AG08395 (cell line): ENCODE data around the gene LCN12.

Experiments used
- DNase-seq: peaks from one replicate; pipeline ENCODE4 v3.0.0; 2012; ENCODE audit warnings: mixed read lengths, low spot score

The LCN12 gene

GRCh38 chr9:136958898-136959850, 7.1 kb downstream of the LCN12 start:
- DNase-seq: no peak

GRCh38 chr9:136960212-136960937, 8.3 kb downstream of the LCN12 start:
- no peak for DNase-seq

GRCh38 chr9:136960938-136961275, 8.8 kb downstream of the LCN12 start:
- no peak for DNase-seq

- DNase-seq: no peak
Observed at GRCh38 chr9:136961279-136962065, 9.4 kb downstream of the LCN12 start.

- no peak for DNase-seq
Observed at GRCh38 chr9:136962163-136962562, 10.1 kb downstream of the LCN12 start.

GRCh38 chr9:136962701-136963248, 10.7 kb downstream of the LCN12 start:
- no peak for DNase-seq

- no peak for DNase-seq
Observed at GRCh38 chr9:136963341-136963740, 11.3 kb downstream of the LCN12 start.

GRCh38 chr9:136963751-136964150, 11.7 kb downstream of the LCN12 start:
- DNase-seq: no peak

- no peak for DNase-seq
Observed at GRCh38 chr9:136964171-136964689, 12.2 kb downstream of the LCN12 start.

- no peak for DNase-seq
Observed at GRCh38 chr9:136964833-136965422, 12.9 kb downstream of the LCN12 start.

GRCh38 chr9:136965771-136966484, 13.9 kb downstream of the LCN12 start:
- no peak for DNase-seq

GRCh38 chr9:136968333-136969127, 16.5 kb downstream of the LCN12 start:
- no peak for DNase-seq

GRCh38 chr9:136969150-136969549, 17.1 kb downstream of the LCN12 start:
- no peak for DNase-seq

GRCh38 chr9:136969774-136970173, 17.7 kb downstream of the LCN12 start:
- no peak for DNase-seq

GRCh38 chr9:136970361-136970760, 18.3 kb downstream of the LCN12 start:
- no peak for DNase-seq

- DNase-seq: no peak
Observed at GRCh38 chr9:136971746-136972145, 19.7 kb downstream of the LCN12 start.

GRCh38 chr9:136972335-136972734, 20.3 kb downstream of the LCN12 start:
- DNase-seq: no peak

- no peak for DNase-seq
Observed at GRCh38 chr9:136972743-136973142, 20.7 kb downstream of the LCN12 start.

GRCh38 chr9:136973618-136974617, 21.8 kb downstream of the LCN12 start:
- no peak for DNase-seq
